GM21367 (cell line): ENCODE results near the gene CIAO2A.

Source experiments
- ATAC-seq: cut with Tn5 transposase; IDR thresholded peaks from one replicate; pipeline ENCODE4 v1.9.1; 2021; ENCODE audit not compliant: unreplicated experiment

Gene CIAO2A

DNA sequence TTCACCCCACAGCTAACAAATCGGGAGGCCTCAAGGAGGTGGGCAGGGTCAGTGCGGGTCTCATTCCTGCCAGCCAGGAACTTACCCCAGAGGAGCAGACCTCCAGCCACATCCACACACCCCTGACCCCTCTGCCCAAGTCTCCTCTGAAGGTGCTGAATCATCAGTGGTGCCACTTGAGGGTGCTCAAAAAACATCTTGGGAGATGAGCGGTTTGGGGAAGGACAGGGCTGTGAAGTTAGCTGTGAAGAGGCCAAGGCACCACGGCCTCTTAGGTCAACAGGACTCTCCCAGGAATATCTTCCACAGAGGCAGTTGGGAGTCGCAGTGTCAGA is 48.6 kb downstream of the CIAO2A start:
- no peak for ATAC-seq

DNA sequence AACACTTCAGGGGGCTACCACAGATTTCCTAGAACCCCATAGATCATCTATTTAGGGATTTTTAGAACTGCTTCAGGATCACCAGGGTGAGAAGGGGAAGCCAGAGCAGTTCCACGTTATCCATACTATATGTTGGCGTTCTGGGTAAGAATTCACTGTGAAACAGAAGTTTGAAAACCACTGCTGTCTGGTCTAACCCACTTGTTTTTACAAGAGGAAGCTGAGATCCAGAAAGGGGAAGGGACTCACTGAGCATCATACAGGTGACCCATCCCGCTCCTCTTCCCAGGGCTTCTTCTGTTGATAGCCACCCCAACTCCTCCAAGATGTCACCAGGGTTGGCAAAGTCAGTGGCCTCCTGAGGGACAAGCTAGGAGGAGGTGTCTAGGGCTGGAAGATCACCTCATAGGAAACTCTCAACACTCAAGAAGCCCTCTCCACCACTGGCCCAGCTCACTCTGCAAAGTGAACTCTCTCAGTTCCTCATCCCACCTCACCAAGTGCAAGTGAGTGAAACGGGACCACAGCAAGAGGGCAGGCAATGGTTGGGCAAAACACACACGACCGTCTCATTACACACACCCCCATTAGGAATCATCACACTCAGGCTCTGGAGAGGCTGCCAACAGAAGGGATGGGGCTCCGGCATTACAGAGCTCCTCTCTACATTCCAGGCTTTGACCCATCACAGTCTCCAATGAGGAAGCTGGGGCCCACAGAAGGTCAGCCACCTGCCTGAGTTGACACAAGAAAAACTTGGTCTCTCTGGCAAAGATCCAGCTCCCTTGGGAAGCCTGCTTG is 49.1 kb downstream of the CIAO2A start:
- ATAC-seq = no peak

DNA sequence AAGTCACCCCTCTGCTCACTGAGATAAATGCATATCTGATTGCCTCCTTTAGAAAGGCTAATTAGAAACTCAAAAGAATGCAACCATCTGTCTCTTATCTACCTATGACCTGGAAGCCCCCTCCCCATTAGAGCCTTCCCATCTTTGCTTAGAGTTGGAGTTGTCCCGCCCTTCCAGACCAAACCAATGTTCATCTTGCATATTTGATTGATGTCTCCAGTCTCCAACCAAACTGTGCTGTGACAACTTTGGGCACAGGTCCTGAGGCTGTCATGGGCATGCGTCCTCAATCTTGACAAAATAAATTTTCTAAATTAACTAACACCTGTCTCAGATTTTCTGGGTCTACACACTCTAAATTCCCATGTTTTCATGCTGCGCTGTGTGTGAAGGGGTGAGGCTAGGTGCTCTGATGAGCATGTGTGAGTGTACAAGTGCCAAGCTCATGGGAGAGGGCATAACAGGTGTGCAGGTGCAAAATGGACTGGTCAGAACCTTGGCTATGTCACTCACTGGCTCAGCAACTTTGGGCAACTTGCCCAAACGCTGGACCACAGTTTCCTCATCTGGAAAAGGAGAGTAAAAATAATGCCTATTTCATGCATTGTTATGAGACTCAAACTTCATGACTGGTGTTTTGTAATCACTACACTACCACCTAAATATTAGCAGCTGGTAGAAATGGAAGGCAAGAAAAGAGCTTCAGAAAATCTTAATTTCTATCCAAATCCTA is 54.6 kb downstream of the CIAO2A start:
- ATAC-seq = no peak

DNA sequence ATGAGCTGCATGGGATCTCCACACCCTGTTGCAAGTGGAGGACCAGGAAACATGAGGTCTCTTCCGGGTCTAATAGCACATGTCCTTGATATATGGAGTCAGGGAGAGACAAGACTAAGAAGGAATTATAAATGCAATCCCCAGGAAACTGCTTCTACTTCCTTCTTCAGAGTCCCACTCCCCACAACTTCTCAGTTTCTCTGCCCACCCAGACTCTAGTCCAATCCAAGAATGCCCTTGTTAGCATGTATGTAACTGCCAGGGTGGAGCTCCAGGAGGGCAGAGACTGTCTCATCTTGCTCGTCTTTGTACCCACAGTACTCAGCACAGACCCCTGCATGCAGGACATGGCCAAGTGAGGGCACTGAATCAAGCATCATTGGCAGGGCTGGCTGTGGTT is 55.7 kb downstream of the CIAO2A start:
- ATAC-seq = no peak

DNA sequence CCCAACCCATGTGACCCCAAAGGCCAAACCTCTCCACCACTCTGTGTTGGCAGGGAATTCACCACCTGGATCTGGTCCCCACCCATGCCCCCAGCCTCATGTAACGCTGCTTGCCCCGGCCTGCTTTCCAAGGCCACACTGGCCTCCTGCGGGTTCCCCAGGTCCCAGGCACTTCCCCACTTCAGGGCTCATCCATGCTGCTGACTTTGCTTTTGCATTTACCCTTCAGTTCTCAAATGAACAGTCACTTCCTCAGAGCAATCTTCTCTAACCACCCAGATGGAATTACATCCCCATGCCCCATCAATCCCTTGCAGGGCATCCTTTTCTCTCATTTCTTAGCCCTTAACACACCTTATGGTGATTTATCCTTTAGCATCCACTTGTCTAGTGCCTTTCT is 56.5 kb downstream of the CIAO2A start:
- no peak for ATAC-seq

DNA sequence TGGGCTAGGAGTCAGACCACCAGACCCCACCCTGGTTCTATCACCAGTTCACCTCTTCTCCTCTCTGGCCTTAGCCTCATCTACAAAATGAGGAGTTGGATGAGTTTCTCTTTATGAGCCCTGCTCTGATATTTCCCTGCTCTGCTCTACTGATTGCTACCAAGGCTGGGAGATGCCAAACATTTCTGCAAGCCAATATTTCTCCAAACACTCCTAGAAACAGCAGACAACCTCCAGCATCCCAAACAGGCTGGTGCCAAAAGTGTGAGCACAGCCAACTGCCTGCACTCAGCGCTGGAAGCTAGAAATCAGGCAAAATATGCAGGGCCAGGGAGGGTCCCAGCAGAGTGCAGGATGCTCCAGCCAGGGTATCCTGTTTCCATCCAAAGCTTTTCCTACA is 58.1 kb downstream of the CIAO2A start:
- no peak for ATAC-seq

DNA sequence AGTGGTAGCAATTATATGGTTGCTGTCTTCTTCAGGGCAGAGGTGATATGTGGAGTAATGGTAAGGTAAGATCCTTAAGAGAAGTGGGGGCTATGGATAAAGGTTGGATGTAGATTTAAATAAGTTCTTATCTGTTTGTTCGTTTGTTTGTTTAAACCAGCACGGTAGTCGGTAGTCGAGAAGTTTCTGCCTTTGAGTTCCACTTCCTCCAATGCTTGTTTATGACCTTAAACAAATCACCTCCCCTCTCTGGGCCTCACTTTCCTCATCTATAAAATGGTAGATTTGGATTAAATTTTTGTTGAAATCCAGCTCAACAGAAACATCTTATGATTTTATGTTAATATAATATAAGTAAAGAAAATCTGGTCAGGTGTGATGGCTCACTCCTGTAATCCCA is 59.1 kb downstream of the CIAO2A start:
- no peak for ATAC-seq

- no peak for ATAC-seq
Observed at GRCh38 chr15:64032329-64032728, 61.3 kb downstream of the CIAO2A start.

GRCh38 chr15:64030123-64030522 is 63.5 kb downstream of the CIAO2A start:
- ATAC-seq = no peak

- no peak for ATAC-seq
Observed at GRCh38 chr15:64029633-64030032, 64.0 kb downstream of the CIAO2A start.

- ATAC-seq = no peak
Observed at GRCh38 chr15:64029110-64029509, 64.5 kb downstream of the CIAO2A start.

DNA sequence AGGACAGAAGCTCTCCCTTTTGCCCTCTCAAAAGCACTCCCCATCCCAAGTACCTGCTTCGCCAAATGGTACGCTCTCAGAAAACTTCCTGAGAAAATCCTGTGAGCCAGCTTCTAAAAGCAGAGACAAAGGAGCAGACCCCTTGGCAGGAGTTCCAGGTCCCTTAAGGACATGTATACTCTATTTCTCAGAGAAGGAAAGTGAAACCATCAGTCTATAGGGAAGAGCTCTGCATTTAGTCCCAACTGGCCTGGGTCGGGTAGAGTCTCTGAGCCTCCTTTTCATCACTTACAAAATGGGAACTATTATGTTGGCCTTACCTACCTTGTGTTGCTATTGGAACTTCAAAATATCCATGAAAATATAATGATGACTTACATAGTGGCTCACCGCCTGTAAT is 67.0 kb downstream of the CIAO2A start:
- no peak for ATAC-seq

DNA sequence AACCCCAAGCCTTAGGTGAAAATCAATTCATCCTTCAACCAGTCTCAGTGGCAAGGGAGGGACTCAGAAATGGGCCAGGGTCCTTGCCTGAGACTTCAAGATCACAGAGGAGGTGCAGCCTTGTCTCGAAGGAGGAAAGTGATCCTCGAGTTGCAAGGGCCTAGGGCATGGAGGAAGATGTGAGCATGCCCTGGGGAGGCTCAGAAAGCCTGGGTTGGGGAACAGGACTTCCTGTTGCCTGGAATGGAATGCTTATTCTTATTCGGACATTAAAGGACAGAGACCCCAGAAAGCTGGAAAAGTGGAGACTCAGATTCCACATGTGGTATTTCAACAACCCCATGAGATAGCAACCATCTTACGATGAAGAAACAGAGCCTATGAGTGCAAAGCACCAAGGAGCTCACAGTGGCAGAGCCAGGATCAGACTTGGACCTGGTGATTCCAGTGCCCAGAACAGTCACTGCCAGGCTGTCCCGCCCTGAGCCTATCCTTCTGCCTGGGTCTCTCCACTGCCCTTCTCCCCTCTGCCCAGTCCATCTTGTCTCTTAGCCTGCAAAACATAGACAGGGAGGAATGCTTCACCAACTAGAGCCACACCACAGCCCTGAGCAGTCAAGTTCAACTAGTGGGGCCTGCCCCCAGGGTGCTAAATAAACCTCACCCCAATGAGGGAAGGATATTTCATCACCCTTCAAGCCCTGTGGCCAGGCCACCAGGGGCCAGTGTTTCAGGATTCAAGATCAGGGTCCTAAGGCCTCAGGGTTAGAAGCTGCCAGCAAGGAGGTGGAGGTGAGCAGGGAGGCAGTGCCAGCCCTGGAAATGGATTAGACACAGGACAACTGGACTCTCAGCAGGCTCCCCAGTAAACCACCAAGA is 69.2 kb downstream of the CIAO2A start:
- no peak for ATAC-seq

GRCh38 chr15:64023220-64023619 is 70.4 kb downstream of the CIAO2A start:
- no peak for ATAC-seq

DNA sequence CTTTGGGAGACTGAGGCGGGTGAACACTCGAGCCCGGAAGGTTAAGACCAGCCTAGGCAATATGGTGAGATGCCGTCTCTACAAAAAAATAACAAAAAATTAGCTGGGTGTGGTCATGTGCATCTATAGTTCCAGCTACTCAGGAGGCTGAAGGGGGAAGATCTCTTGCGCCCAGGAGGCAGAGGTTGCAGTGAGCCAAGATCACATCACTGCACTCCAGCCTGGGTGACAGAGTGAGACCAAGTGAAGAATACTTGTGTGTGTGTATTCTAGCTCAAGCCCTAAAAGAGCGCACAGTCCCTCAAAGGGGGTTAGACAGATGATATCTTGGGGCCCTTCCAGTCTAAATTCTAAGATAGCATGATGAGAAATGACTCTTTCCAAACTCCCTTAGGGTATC is 71.1 kb downstream of the CIAO2A start:
- no peak for ATAC-seq
